Measurements from ENCODE around the gene SMAP1.

SMAP1 gene

DNA sequence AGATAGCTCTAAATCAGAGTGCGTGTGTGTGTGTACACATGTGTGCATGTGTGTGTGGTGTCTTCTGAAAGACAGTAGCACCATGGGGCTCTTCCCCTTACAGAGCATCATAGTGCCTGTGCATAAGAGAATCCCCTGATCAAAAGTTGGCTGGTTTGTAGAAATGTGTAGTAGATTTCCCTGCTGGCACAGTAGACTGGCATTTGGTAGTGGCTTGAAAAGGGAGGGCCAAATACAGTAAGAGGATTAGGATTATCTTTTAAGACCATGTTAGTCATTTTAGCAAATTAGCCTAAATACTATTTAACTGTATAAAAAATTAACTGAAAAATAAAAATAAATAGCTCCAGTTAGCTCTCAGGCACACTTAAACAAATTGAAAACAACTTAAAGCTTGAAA is 176.6 kb downstream of the SMAP1 start:
- no peak for DNase-seq

DNA sequence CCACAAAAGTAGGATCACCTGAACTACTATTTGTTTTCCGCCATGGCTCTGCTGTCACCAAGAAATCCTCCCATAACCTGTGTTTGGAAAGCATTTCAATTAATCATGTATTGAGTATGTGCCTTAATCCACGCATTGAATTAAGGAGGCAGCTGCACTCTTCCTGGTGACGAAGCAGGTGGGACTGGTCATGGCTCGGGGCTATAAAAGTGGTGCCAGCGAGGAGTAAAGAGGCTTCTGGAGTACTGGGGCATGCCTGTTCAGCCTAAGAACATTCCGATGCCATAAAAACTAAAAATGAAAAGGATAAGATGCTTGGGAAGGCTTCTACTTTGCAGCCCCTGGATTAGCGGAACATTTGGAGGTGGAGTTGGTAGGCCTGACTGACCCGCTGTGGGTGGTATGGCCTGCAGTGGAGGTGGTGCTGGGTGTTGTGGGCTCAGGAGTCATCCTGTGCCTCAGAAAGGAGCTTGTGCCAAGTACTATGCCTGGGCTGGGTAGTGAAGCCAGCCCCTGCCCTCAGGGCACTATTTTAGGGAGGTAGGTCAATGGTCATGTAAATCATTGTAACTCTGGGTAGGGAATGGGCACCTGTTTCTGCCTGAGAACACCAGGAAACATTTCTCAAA is 178.6 kb downstream of the SMAP1 start:
- DNase-seq, result no peak

DNA sequence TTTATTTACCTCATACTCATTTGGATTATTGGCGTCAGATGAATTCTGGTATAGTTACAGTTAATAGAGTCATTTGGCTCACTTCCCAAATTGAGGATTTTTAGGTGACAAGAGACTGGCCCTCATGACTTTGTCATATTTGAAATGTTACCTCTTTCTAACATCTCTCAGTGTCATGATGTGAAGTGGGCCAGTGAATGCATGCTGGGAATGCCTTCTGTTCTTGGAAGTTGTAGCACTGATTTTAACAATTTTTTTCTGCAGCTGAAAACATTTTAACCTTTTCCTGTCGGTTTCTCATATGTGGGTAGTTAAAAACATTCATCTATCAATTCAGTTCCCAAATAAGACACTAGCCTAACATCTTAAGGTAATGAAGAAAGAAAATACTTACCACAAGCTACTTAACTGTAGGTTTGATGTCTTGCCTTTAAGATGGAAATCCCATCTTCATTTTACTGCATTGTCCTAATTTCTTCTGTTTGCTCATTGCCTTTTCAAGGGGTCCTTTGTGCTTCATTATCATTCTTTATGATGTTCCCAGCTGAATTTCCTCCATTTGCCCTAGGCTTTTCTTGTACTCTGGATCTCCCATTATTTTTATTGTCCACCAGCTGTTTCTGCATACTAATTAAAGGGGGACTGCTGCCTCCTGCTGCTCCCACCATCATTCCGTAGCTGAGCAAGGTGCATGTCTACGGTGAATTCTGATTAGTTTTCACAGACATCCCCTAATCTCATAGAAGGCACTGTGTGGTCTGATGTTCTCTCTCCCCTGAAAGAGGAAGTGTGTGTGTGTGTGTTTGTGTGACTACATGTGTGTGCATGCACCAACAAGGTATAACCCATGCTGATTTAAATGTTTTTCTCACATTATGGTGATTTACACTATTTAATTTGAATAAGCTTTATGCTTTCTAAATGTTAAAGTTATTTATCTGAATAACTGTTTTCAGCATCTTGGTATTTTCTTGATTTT is 179.7 kb downstream of the SMAP1 start:
- DNase-seq, result no peak

DNA sequence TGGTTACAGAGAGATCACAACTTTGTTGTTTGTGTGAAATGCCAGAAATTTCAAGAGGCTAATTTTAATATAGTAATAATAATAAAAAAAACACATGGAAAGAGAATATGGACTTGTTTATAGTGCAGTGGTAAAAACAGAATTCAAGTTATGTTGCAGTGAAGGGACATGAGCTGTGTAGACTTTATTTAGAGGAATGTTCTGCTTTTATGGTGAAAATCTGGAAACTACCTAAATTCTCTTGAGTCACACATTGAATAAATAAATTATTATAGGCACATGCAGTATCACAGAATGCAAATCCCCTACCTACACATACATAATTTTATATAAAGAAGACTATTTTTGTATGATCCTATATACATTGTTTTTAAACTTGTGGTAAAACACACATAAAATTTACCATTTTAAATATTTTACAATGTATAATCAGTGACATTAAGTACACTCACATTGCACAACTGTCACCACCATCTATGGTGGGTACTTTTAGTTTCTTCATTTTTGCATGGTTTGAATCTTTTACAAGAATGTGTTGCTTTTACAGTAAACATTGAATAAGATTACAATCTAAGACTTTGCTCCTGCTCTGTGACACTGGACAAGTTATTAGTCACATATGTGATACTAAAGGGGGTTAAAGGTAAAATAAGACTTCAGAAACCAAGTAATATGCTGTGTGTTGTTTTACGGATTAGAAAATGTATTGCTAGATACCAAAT is 181.8 kb downstream of the SMAP1 start:
- no peak for DNase-seq

DNA sequence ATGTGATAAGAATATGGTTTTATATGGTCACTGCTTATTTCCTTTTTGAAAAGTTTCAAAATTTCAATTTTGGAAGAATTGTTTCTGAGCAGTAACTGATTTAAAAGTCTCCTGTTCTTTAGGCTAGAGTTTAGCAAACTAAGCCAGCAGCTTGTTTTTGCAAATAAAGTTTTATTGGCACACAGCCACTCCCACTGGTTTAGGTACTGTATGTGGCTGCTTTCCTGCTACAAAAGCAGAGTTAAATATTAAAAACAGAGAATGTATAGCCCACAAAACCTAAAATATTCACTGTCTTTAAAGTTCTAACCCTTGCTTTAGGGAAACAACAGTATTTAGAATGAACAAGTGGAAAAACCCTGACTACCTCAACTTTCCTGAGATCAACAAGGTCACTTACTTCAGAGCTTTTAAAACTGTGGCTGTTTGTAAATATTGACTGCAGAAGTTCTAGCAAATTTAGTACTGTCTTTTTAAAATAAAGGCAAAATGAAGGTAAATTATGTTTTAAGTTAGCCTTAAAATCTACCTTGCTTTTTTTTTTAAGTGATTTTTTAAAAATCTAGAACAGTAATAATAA is 185.1 kb downstream of the SMAP1 start:
- DNase-seq, result no peak

DNA sequence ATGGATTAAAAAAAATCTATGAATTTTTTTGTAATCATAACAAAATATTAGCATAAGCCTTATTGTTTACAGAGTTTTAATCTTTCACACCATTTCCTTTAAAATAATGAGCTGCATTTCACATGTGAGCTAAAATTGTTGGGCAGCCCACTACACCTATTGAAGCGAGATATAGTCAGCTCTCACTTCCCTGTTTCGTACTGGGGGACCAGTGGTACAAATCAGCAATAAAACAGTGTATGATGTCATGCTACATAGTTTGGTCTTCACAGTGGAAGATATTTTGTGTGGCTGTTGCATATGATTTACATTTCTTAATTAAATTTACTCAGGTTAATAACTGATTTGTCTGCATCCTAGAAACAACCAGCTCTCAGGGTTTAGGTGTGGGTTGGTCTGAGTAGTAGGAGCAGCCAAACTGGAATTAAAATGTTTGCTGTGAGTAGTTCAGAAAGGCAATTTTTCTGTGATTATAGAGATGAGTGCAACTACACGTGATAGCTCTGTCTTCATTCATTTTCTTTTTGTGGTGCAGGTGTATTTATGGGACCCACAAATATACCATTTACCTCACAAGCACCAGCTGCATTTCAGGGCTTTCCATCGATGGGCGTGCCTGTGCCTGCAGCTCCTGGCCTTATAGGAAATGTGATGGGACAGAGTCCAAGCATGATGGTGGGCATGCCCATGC is 189.8 kb downstream of the SMAP1 start:
- DNase-seq, result no peak

DNA sequence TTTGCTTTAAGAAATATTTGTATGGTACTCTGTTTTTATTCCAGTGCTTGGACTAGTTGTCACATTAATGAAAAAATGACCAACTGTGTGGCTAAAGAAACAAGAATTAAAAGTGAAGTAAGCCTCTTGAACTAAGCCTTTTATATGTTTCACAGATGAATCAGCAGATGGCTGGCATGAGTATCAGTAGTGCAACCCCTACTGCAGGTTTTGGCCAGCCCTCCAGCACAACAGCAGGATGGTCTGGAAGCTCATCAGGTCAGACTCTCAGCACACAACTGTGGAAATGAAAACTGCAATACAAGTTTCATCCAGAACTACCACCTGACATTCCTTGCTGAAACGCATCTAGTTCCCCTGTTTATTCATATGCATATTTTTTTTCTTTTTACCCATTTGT is 192.4 kb downstream of the SMAP1 start:
- DNase-seq, result no peak

DNA sequence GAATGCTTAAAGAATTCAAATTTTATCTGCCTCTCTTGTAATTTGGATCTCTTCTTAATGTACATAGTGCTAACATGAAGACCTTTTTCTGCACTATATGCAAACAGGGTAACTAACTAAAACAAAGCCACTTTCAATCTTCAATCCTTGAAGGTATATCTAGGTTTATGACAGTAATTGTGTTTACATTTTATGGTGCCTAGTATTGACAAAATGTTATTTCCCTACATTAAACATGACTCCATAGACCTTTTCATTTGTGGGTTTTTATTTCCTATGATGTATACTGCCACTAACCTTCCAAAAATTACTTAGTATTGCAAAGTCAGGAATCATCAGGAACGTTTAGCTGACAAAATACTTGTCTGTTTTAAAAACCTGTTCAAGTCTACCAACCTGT is 193.2 kb downstream of the SMAP1 start:
- DNase-seq, result no peak

DNA sequence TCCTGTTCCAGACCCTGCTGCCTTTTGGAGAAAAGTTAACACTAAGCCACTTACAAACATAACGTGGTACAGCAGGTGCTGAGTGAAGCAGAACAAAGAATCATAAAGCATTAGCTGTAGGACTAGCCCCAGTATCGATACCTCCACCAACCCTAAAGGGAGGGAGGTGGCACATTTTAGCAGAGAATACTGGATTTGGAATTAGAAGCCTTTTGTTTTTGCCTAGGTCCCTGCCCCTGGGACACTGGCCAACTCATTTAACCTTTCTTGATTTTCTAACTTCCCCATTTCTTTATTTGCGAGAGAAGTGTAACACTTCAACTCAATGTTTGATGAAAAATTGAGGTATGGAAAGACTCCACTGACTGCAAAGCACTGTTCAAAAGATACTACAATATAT is 195.7 kb downstream of the SMAP1 start:
- no peak for DNase-seq

DNA sequence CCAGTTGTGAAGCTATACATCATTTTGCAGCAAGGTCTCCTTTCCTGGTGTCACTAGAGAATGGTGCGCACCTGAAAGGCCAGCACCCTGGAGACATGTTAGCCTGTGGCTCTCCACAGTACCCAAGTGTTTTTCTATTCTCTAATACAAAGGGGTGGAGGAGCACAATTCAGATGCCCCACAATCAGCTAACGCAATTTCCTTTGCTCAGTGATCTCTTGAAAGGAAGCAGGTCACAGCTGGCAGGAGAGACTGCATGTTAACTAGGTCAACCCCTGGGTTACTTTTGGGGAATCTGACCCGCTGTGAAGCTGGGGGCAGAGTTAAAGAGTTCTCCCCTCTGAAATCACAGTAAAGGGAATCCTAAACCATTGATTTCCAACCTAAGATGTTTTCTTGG is 196.7 kb downstream of the SMAP1 start:
- DNase-seq, result no peak

DNA sequence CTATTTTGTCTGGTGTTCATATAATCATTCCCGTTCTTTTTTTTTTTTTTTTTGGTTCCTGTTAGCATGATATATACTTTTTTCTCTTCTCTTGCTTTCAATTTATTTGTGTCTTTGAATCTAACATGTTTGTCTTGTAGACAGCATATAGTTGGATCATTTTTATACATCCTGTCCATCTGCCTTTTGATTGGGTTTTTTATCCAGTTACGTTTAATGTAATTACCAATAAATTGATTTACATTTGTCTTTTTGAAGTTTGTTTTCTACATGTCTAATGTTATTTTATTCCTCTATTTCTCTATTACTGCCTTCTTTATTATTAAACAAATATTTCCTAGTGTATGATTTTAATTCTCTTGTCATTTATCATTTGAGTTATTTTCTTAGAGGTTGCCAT is 204.8 kb downstream of the SMAP1 start:
- no peak for DNase-seq

DNA sequence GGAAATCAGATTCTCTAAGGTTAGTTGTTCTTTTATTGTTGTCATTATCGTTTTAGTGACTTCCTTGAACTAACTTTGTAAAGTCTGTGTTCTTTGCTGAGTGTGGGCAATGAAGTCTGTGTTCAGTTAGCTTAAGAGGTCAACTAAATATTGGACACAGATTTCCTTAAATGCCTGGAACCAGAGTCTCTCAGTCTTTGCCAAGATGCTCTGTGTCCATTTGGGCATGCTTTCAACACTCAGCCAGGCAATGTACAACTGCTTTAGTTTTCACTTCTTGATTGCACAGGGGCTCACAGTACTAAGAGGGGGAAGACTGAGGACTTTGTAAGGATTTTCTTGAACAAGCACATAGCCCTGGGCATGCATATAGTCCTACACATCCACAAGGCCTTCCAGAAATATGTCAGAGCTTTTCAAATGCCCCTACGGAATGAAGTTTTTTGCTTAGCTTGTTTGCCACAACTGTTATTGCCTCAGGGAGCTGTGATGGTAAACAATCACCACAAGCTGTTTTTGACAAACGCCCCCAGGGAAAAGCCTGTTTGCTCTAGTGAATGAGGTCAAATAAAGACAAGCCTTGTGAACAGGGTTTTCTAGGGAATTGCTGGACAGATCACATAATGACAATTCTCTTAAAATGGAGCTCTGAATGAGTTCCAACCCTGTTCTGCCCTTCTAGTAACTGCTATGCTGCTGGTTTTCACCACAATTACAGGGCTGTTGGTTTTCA is 206.7 kb downstream of the SMAP1 start:
- DNase-seq, result peak; percentile 28

DNA sequence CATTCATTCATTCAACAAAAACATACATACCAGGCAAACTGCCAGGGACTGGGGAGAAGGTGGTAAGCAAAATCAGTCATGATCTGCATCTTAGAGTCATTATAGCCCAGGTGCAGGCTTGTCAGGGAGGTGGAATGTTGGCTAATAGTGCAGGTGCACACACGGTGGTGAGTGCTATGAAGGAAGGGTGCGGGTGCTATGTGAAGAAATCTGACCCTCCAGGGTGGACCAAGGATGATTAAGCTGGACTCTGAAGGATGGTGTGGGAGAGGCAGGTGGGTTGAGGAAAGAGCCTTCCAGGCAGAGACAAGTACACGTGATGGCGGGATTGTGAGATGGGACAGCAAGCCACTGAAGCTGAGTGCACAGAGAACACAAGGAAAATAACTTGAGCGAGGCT is 211.8 kb downstream of the SMAP1 start:
- no peak for DNase-seq

DNA sequence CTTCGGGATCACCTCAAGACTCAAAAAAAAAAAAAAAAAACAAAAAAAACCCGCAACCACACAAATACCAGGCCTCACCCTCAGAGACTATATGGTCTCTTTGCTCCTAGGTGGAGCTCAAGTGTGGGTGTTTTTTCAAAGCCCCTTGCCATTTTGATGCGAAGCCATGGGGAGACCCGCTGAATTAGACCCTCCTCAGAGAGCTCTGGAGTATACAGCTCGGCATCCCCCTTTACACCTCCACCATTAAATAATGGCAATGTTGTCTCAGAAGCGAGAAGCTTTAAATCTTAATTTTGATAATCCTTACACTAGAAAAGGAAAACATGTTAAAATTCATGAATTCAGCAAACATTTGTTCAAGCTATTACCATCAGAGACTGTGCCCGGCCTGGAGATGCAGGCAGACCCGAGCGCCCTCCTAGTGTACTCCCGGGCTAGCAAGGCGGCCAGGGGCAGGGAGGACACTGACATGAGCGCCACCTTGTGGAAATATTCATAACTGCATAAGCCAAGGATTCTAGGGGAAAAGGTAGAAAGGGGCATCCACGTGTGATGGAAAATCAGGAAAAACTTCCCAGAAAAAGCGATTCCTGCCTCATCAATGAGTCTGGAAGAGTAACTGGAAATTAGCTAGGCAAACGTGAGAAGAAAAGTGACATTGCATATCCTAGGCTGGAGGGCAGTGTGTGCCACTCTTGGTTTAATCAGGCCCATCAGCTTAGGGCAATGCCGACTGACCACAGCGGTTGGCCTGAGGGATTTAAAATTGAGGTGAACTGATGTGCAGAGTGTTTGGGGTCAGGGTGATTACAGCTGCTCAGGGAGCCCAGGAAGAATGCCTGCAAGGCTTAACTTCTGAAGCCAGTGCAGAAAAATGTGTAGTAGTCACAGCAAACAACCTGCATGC is 216.6 kb downstream of the SMAP1 start:
- DNase-seq, result peak; percentile 69

DNA sequence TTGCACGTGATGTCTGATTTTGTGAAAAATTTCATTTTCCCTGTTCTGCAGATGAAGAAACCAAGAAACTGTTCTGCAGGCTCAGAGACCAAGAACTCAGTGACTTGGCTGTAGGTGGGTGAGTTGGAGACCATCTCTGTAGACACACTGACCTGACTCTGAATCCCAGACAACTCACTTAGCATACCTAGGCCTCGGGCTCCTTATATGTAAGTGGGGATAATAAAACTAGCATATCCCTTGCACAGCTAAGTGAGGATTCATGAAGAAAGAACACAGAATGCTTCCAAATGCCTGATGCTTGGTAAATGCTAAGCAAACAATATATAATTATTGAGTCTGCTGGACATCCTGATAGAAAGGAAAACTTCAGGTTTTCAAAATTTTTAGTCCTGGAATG is 218.4 kb downstream of the SMAP1 start:
- no peak for DNase-seq

DNA sequence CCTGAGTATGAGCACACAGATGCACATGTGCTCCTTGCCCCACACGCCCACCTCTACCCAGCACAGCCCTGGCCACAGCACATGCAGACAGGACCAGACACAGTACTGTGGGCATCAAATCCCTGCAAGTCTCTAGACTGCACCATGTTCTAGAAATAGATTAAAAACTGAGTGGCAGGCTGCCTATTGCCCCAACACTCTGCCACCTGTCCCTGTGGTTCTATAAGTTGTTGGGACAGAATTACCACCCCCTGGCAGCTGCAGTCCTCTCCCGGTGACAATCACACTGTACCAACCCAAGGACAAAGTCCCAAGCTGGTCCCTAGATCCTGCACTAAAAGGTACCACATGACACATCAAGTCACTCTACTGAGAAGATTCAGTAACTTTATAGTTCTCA is 219.0 kb downstream of the SMAP1 start:
- DNase-seq, result no peak

DNA sequence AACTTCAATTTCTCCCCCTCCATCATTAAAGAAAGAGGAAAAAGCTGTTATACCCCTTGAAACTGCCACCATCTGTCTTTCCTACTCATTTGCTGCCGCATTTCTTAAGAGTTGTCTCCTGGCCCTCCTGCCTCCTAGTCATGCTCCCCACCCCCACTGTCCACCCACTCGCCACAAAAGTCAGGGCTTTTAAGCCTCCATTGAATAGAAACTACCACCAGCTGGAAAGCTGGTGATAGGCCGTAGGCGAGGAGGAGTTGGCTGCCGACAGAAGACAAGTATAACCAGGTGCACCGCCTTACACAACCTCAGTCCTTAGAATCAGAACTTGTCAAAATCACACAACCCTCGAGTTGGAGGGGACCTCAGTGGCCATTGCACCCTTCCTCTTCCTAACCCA is 221.6 kb downstream of the SMAP1 start:
- no peak for DNase-seq

DNA sequence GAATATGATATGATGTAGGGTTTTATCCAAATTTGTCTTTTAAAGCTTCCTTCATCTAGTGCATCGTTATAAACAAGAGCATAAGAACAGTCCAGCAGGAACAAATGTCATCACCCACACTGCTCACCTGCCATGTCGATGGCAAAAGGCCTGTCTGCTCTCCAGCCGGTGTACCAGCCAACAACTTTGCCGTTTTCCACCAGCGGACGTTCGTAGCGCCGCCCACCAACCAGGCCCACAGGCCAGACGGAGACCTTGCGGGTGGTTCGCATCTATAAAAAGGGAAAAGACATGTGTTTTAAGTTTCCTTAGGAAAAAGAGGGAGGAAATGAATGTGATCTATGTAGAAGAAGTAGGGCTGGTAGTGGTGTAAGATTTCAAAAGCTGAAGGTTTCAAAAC is 226.3 kb downstream of the SMAP1 start:
- DNase-seq, result no peak

DNA sequence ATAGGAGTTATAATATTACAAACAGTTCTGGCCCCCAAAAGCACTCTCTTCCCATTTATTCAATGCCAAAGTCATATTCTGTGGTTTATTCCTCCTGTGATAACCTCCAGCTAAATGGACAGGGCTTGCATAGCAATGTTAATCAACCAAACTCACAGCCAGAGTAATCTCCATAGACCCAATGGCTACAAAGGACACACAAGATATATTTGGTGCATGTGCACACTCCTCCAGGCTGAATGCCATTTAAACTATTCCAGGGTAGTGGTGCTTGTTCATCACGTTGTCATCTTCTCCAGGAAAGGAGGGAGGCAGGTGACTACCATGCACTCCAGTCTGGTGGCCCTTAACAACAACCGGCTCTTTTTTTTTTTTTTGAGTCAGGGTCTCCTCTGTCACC is 232.4 kb downstream of the SMAP1 start:
- no peak for DNase-seq

DNA sequence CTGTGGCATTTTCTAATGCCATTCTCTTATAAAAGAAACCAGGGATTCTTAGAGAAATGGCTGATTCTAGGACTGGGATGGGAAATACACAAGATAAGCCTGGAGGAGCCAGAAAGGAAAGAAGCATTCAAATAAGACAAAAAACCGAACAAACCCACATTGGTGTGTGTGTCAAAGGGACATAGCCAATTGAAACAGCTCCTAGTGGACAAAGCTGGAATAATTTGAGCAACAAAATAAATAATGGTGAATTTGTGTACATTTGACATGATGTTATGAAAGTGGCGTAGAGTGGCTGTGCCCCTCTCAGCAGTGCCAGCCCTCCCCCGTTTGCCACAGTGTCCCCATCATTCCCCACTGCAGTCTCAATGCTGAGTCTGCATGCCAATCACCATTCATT is 233.6 kb downstream of the SMAP1 start:
- no peak for DNase-seq

Data from femur (tissue), 1 donor.